GM19025 (cell line): Measurements from ENCODE around the gene TSGA10.

ENCODE experiments used
- ATAC-seq: cut with Tn5 transposase; IDR thresholded peaks from one replicate; pipeline ENCODE4 v1.9.1; 2021; ENCODE audit warnings: mild to moderate bottlenecking, low read depth, moderate library complexity; ENCODE audit not compliant: unreplicated experiment

Gene TSGA10

GRCh38 chr2:98948956-98949739 is 205.6 kb downstream of the TSGA10 start:
- ATAC-seq: no peak

GRCh38 chr2:98947554-98947953 is 207.2 kb downstream of the TSGA10 start:
- ATAC-seq: no peak
